Measurements from ENCODE around the gene EIF4A3. TPM values are rescaled to one million over a fixed set of nuclear protein-coding genes. Genes with fewer than 3 reads are reported as not detected.

Gene EIF4A3
- total and polyA plus RNA-seq, 9 of the 15 experiments (the other 6 are each of a cell fraction or from before 2014, with no cell fraction given), result 62.7 to 171 (median 127) TPM

DNA sequence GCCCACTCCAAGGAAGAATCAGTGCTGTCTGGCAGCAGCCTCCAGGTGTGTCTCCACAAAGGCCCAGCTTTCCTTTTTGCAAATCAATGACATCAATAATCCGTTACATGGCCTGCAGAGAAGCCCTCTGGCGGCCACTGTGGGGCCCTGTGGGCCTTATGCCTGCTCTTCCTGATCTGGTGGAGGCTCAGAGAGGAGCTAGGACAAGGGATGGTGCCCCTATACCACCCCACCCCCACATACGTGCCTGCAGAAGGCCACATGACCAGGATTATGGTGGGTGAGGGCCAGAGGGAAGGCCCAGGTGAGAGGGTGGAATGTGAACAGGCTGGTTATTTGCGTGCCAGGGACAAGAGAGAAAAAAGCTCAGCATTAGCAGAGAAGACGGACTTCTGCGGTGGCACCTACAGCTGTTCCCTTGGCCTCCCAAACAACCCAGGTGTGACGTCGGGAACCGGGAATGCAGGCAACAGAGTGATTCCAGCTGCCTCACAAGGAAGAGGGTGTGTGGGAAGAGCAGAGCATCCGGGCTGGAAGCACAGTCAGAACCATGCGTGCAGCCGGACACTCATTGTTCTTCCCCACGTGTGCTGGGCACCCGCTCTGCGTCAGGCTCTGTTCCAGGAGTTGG lies 22.5 kb downstream of the EIF4A3 start (continued):
- TF ChIP-seq, protein P1, sequence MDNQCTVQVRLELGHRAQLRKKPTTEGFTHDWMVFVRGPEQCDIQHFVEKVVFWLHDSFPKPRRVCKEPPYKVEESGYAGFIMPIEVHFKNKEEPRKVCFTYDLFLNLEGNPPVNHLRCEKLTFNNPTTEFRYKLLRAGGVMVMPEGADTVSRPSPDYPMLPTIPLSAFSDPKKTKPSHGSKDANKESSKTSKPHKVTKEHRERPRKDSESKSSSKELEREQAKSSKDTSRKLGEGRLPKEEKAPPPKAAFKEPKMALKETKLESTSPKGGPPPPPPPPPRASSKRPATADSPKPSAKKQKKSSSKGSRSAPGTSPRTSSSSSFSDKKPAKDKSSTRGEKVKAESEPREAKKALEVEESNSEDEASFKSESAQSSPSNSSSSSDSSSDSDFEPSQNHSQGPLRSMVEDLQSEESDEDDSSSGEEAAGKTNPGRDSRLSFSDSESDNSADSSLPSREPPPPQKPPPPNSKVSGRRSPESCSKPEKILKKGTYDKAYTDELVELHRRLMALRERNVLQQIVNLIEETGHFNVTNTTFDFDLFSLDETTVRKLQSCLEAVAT (IDR thresholded peaks at IDR 0.05), result peak in 1 of 2 experiments; percentile 67; a peak in 2 of 4 replicates
- no peak for TF ChIP-seq BRF2 (IDR thresholded peaks at IDR 0.05; ENCODE audit: borderline replicate concordance, insufficient read depth, insufficient read length)
- TF ChIP-seq, protein P2, sequence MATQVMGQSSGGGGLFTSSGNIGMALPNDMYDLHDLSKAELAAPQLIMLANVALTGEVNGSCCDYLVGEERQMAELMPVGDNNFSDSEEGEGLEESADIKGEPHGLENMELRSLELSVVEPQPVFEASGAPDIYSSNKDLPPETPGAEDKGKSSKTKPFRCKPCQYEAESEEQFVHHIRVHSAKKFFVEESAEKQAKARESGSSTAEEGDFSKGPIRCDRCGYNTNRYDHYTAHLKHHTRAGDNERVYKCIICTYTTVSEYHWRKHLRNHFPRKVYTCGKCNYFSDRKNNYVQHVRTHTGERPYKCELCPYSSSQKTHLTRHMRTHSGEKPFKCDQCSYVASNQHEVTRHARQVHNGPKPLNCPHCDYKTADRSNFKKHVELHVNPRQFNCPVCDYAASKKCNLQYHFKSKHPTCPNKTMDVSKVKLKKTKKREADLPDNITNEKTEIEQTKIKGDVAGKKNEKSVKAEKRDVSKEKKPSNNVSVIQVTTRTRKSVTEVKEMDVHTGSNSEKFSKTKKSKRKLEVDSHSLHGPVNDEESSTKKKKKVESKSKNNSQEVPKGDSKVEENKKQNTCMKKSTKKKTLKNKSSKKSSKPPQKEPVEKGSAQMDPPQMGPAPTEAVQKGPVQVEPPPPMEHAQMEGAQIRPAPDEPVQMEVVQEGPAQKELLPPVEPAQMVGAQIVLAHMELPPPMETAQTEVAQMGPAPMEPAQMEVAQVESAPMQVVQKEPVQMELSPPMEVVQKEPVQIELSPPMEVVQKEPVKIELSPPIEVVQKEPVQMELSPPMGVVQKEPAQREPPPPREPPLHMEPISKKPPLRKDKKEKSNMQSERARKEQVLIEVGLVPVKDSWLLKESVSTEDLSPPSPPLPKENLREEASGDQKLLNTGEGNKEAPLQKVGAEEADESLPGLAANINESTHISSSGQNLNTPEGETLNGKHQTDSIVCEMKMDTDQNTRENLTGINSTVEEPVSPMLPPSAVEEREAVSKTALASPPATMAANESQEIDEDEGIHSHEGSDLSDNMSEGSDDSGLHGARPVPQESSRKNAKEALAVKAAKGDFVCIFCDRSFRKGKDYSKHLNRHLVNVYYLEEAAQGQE (IDR thresholded peaks at IDR 0.05; ENCODE audit: borderline replicate concordance), result peak; percentile 50; the same call in 1 of the 2 replicates
- TF ChIP-seq, protein P2 (CRISPR knock-in tag; IDR thresholded peaks at IDR 0.05; ENCODE audit: low read depth), result no peak
- TF ChIP-seq ZNF76 (CRISPR knock-in tag; IDR thresholded peaks at IDR 0.05; ENCODE audit: borderline replicate concordance), result no peak
- TF ChIP-seq EP300 (IDR thresholded peaks at IDR 0.05; ENCODE audit: low read length), result no peak
- TF ChIP-seq, protein P3, sequence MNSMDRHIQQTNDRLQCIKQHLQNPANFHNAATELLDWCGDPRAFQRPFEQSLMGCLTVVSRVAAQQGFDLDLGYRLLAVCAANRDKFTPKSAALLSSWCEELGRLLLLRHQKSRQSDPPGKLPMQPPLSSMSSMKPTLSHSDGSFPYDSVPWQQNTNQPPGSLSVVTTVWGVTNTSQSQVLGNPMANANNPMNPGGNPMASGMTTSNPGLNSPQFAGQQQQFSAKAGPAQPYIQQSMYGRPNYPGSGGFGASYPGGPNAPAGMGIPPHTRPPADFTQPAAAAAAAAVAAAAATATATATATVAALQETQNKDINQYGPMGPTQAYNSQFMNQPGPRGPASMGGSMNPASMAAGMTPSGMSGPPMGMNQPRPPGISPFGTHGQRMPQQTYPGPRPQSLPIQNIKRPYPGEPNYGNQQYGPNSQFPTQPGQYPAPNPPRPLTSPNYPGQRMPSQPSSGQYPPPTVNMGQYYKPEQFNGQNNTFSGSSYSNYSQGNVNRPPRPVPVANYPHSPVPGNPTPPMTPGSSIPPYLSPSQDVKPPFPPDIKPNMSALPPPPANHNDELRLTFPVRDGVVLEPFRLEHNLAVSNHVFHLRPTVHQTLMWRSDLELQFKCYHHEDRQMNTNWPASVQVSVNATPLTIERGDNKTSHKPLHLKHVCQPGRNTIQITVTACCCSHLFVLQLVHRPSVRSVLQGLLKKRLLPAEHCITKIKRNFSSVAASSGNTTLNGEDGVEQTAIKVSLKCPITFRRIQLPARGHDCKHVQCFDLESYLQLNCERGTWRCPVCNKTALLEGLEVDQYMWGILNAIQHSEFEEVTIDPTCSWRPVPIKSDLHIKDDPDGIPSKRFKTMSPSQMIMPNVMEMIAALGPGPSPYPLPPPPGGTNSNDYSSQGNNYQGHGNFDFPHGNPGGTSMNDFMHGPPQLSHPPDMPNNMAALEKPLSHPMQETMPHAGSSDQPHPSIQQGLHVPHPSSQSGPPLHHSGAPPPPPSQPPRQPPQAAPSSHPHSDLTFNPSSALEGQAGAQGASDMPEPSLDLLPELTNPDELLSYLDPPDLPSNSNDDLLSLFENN (IDR thresholded peaks at IDR 0.05; ENCODE audit: low read depth in 2 of 2, low read length in 2 of 2), result no peak
- TF ChIP-seq PURB (CRISPR knock-in tag; IDR thresholded peaks at IDR 0.05; ENCODE audit: low read depth), result no peak
- TF ChIP-seq SMC3 (conservative IDR thresholded peaks at IDR 0.05; ENCODE audit: insufficient read depth, low read depth, low read length), result peak; percentile 53
- peak; percentile 50 to 65 (median 58) for TF ChIP-seq CTCF (IDR thresholded peaks at IDR 0.05 in 2 of 3, conservative IDR thresholded peaks at IDR 0.05 in 1 of 3; ENCODE audit: insufficient read depth in 2 of 3, low read depth in 1 of 3, low read length in 3 of 3)
